ENCODE results near the gene SLC27A5. TPM values are rescaled to one million over a fixed set of nuclear protein-coding genes. Genes with fewer than 3 reads are reported as not detected.
"Not testable (repeated sequence)": the region's sequence is repeated elsewhere in the genome, so short reads cannot be mapped to it uniquely, and the experiment has no call there.

SLC27A5 gene
- total RNA-seq, 4 donors from 2014 or later = 10.6 to 22.4 (median 17.7) TPM

DNA sequence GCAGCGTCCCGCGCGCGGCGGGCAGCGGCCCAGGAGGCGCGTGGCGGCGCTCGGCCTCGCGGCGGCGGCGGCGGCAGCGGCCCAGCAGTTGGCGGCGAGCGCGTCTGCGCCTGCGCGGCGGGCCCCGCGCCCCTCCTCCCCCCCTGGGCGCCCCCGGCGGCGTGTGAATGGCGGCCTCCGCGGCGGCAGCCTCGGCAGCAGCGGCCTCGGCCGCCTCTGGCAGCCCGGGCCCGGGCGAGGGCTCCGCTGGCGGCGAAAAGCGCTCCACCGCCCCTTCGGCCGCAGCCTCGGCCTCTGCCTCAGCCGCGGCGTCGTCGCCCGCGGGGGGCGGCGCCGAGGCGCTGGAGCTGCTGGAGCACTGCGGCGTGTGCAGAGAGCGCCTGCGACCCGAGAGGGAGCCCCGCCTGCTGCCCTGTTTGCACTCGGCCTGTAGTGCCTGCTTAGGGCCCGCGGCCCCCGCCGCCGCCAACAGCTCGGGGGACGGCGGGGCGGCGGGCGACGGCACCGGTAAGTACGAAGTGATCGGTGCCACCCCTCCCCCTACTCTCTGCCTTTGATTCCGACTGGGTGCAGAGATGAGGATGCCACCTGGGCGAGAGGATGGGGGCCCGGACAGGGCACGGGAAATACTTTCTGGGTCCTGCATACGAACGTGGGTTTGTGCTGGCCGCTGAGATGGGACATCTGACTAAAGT lies 32.9 kb upstream of the SLC27A5 start:
- H3K27me3 ChIP-seq = no peaks in the 10 kb centered on the region
- H3K36me3 ChIP-seq = peaks cover 28 to 29% of the 10 kb centered on the region in 2 donors
- TF ChIP-seq POLR2A (IDR thresholded peaks at IDR 0.05) = no peak
- TF ChIP-seq, protein P1, sequence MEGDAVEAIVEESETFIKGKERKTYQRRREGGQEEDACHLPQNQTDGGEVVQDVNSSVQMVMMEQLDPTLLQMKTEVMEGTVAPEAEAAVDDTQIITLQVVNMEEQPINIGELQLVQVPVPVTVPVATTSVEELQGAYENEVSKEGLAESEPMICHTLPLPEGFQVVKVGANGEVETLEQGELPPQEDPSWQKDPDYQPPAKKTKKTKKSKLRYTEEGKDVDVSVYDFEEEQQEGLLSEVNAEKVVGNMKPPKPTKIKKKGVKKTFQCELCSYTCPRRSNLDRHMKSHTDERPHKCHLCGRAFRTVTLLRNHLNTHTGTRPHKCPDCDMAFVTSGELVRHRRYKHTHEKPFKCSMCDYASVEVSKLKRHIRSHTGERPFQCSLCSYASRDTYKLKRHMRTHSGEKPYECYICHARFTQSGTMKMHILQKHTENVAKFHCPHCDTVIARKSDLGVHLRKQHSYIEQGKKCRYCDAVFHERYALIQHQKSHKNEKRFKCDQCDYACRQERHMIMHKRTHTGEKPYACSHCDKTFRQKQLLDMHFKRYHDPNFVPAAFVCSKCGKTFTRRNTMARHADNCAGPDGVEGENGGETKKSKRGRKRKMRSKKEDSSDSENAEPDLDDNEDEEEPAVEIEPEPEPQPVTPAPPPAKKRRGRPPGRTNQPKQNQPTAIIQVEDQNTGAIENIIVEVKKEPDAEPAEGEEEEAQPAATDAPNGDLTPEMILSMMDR (IDR thresholded peaks at IDR 0.05) = peak in 1 of 6 experiments; percentile 2
- 0% methylated on average over 8 to 12 of the region's 92 CpGs for WGBS, 2 donors
- peak overlapping the region; percentile 45 to 96 (median 85) for H3K4me3 ChIP-seq (replicated peaks in 1 of 3)
- H3K9me3 ChIP-seq = no peaks in the 10 kb centered on the region
- peaks cover 22 to 23% of the 10 kb centered on the region in 2 donors for H3K4me1 ChIP-seq
- intact Hi-C loops (cut with DNase I) = no loop called here
- peak overlapping the region; percentile 97 to 98 (median 97) for H3K27ac ChIP-seq
- peak; percentile 43 to 52 for DNase-seq

DNA sequence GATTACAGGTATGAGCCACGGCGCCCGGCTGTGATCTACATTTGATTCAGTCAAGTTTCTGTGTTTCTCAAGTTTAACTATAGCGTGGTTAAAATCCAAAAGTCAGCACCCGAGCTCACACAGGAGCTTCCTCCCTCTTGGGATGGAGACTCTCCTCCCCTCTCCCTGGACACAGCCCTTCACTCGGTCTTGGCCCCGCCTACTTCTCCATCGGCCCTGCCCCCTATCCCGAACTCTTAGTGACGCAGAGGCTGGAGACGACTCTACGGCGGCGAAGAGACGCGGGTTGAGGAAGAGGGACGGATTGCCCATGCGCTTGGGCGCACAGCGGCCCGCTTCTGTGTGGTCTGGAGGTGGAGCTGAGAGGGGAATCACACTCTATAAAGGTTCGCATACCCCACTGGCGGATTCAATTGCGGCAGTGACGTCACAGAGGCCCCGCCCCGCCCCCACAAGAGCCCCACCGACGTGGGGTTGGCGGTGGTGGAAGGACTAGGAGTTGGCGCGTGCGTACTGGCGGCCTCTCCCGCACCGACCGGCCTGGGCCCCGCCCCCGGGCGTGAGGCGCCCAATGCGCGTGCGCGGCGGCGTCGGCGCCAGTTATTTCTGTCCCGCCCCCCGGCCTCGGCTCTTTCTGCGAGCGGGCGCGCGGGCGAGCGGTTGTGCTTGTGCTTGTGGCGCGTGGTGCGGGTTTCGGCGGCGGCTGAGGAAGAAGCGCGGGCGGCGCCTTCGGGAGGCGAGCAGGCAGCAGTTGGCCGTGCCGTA lies 32.2 kb upstream of the SLC27A5 start, which contains the start of gene TRIM28:
Gene TRIM28, plus strand, starts transcription at position 239 of the 765 bp plus-strand sequence. CDS start 694 bp downstream, outside the sequence.
- Histone ChIP-seq H3K4me1 (peaks cover 22 to 23% of the 10 kb centered on the region in 2 donors), H3K27me3 (no peaks in the 10 kb centered on the region), H3K36me3 (peaks cover 21 to 22% of the 10 kb centered on the region in 2 donors), H3K27ac (peak within 1 kb of the TSS; percentile 97 to 98 (median 97)), H3K4me3 (replicated peaks in 1 of 3) (peak within 1 kb of the TSS; percentile 45 to 96 (median 85)), H3K9me3 (no peaks in the 10 kb centered on the region)
- intact Hi-C loops (cut with DNase I) = no loop called here
- TF ChIP-seq, protein P1 (IDR thresholded peaks at IDR 0.05) = peak in 1 of 6 experiments; percentile 1
- TF ChIP-seq POLR2A (IDR thresholded peaks at IDR 0.05) = peak; percentile 97
- WGBS, 2 donors = 0 to 1% methylated on average over 7 to 23 of the region's 73 CpGs
- peak; percentile 98 for DNase-seq

DNA sequence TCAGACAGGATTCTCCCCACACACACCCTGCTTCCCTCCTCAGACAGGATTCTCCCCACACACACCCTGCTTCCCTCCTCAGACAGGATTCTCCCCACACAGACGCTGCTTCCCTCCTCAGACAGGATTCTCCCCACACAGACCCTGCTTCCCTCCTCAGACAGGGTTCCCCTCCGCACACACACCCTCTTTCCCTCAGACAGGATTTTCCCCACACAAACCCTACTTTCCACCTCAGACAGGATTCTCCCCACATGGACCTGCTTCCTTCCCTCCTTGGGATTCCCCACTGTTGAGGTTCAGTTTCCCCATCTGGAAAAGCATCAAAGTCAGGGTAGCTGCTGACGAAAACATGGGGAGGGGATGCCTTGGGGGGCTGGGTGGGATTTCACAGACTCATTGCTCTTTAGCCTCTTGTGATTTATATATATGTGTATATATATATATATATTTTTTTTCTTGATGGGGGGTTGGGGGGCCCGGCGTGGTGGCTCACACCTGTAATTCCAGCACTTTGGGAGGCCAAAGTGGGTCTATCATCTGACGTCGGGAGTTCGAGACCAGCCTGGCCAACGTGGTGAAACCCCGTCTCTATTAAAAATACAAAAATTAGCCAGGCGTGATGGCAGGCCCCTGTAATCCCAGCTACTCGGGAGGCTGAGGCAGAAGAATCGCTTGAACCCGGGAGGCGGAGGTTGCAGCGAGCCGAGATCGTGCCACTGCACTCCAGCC lies 31.0 kb upstream of the SLC27A5 start:
- DNase-seq; H3K4me3 ChIP-seq (replicated peaks in 1 of 3); intact Hi-C loops (cut with DNase I); H3K9me3 ChIP-seq; H3K27me3 ChIP-seq; H3K36me3 ChIP-seq: not testable (repeated sequence)
- peak overlapping the region in 2 of 3 donors; percentile 97 for H3K27ac ChIP-seq
- peaks cover 31 to 33% of the 10 kb centered on the region in 2 donors for H3K4me1 ChIP-seq
- 66 to 71% methylated on average over 18 of the region's 18 CpGs for WGBS, 2 donors

DNA sequence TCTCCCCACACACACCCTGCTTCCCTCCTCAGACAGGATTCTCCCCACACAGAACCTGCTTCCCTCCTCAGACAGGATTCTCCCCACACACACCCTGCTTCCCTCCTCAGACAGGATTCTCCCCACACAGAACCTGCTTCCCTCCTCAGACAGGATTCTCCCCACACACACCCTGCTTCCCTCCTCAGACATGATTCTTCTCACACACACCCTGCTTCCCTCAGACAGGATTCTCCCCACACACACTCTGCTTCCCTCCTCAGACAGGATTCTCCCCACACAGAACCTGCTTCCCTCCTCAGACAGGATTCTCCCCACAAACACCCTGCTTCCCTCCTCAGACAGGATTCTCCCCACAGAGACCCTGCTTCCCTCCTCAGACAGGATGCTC lies 27.4 kb upstream of the SLC27A5 start:
- H3K36me3 ChIP-seq, H3K27me3 ChIP-seq: not testable (repeated sequence)
- H3K4me1 ChIP-seq = peaks cover 15 to 16% of the 10 kb centered on the region in 2 donors

DNA sequence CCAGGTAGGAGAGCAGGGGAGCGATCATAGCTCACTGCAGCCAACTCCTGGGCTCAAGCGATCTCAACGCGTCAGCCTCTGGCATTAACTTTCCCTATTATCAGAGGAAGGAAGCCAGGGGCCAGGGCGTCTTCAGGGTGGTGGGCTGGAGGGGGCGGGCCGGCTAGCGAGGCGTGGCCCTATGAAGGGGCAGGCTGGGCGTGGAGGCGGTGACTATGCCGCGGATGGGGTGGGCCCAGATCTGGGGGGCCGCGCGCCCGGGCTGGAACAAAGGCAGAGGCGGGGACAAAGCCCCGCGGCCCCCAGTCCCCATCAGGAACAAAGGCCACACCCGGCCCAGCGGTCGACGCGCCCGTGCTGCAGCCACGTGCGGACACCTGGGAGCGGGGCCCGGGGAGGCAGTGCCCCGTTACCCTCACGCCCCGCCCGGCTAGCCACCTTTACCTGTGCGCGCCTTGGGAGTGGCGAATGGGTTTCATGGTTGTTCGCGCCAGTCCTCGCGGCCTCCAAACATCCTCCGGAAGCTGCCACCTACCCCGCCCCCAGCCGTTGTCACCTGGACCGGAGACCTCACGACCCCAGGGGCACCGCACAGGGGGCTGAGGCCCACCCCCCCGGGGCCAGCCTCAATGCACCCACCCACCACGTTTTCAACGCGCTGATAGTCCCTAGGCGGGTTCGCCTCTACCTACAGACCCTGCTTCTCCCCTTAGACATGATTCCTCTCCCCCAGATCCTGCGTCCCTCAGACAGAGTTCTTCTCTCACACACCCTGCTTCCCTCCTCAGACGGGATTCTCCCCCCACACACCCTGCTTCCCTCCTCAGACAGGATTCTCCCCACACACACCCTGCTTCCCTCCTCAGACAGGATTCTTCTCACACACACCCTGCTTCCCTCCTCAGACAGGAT lies 26.7 kb upstream of the SLC27A5 start:
- H3K36me3 ChIP-seq = no peaks in the 10 kb centered on the region
- H3K4me1 ChIP-seq = peaks cover 14 to 15% of the 10 kb centered on the region in 2 donors
- H3K27ac ChIP-seq = no peak overlapping the region
- no peaks in the 10 kb centered on the region for H3K9me3 ChIP-seq
- peak overlapping the region in 1 of 3 donors; percentile 28 for H3K4me3 ChIP-seq (replicated peaks in 1 of 3)
- DNase-seq = peak; percentile 25
- no peaks in the 10 kb centered on the region for H3K27me3 ChIP-seq
- intact Hi-C loops (cut with DNase I) = no loop called here
- TF ChIP-seq POLR2A (IDR thresholded peaks at IDR 0.05) = no peak
- TF ChIP-seq, protein P1 (IDR thresholded peaks at IDR 0.05) = no peak
- WGBS, 2 donors = 4 to 5% methylated on average over 24 to 25 of the region's 55 CpGs

More for the DNA sequence above, 27.4 kb upstream of the SLC27A5 start:
- H3K9me3 ChIP-seq; DNase-seq; intact Hi-C loops (cut with DNase I); H3K4me3 ChIP-seq (replicated peaks in 1 of 3); H3K27ac ChIP-seq: not testable (repeated sequence)
